ENCODE measurements around the gene MCRS1. TPM values are rescaled to one million over a fixed set of nuclear protein-coding genes. Genes with fewer than 3 reads are reported as not detected.

MCRS1 gene
- total RNA-seq, 1 experiment from 2014 or later: 86.8 TPM

- ATAC-seq (no peak), DNase-seq (no peak)
- CTCF ChIA-PET: no interaction called here
- no peak overlapping the region for H3K4me2 ChIP-seq (ENCODE audit: low read length)
- no peaks in the 10 kb centered on the region for H3K36me3 ChIP-seq (ENCODE audit: low read depth, low read length)
- H3K27ac ChIP-seq (ENCODE audit: low read length): no peak overlapping the region
- H3F3A ChIP-seq (ENCODE audit: low read length, unreplicated experiment): no peaks in the 10 kb centered on the region
- no TSS peak for BruUV-seq (replicated peaks)
- H3K27me3 ChIP-seq (ENCODE audit: low read length): no peaks in the 10 kb centered on the region
- no peaks in the 10 kb centered on the region for H3K9me2 ChIP-seq (replicated peaks; ENCODE audit: low read length)
- no peaks in the 10 kb centered on the region for H3K9me3 ChIP-seq (ENCODE audit: low read length)
- H3K4me3 ChIP-seq (ENCODE audit: low read length): no peak overlapping the region
- no peaks in the 10 kb centered on the region for H4K20me1 ChIP-seq (ENCODE audit: low read length)
- H3K4me1 ChIP-seq (ENCODE audit: insufficient read depth, low read length): peaks cover 2% of the 10 kb centered on the region
- no peak overlapping the region for H3K9ac ChIP-seq (ENCODE audit: low read length)
- POLR2A ChIA-PET (ENCODE audit: unreplicated experiment): no interaction called here
- no peaks in the 10 kb centered on the region for H3K79me2 ChIP-seq (ENCODE audit: low read length)
- intact Hi-C loops (cut with micrococcal nuclease): no loop called here
- TF ChIP-seq EZH2 (IDR thresholded peaks at IDR 0.05; ENCODE audit: low read length, unreplicated experiment): no peak
- H2AFZ ChIP-seq (ENCODE audit: low read length): no peak overlapping the region
Observed at GRCh38 chr12:49545815-49546214, 22.1 kb downstream of the MCRS1 start.

GRCh38 chr12:49543914-49544815 lies 23.8 kb downstream of the MCRS1 start:
- Histone ChIP-seq H3K4me3 (ENCODE audit: low read length) (no peak overlapping the region), H3K9me2 (replicated peaks; ENCODE audit: low read length) (no peaks in the 10 kb centered on the region), H3K36me3 (ENCODE audit: low read depth, low read length) (no peaks in the 10 kb centered on the region), H2AFZ (ENCODE audit: low read length) (no peak overlapping the region), H3F3A (ENCODE audit: low read length, unreplicated experiment) (no peaks in the 10 kb centered on the region), H4K20me1 (ENCODE audit: low read length) (no peaks in the 10 kb centered on the region), H3K27me3 (ENCODE audit: low read length) (no peaks in the 10 kb centered on the region), H3K79me2 (ENCODE audit: low read length) (no peaks in the 10 kb centered on the region), H3K4me1 (ENCODE audit: insufficient read depth, low read length) (peaks cover 12% of the 10 kb centered on the region), H3K4me2 (ENCODE audit: low read length) (no peak overlapping the region), H3K27ac (ENCODE audit: low read length) (no peak overlapping the region), H3K9me3 (ENCODE audit: low read length) (no peaks in the 10 kb centered on the region), H3K9ac (ENCODE audit: low read length) (no peak overlapping the region)
- CTCF ChIA-PET: interaction anchor here (0.7 kb wide), 1 partner anchor 36 kb away, joined by 3 read pairs; no protein-coding TSS in a partner anchor
- no peak for TF ChIP-seq EZH2 (IDR thresholded peaks at IDR 0.05; ENCODE audit: low read length, unreplicated experiment)
- TF ChIP-seq EZH2phosphoT487 (IDR thresholded peaks at IDR 0.05; ENCODE audit: borderline replicate concordance, low read length): no peak
- TF ChIP-seq CTCF (conservative IDR thresholded peaks at IDR 0.05; ENCODE audit: low read depth, low read length): no peak
- BruUV-seq (replicated peaks): no TSS peak
- intact Hi-C loops (cut with micrococcal nuclease): no loop called here
- no peak for DNase-seq
- POLR2A ChIA-PET (ENCODE audit: unreplicated experiment): no interaction called here
- ATAC-seq: no peak

GRCh38 chr12:49543221-49543913 lies 24.6 kb downstream of the MCRS1 start:
- Histone ChIP-seq H3K9ac (ENCODE audit: low read length) (no peak overlapping the region), H3K9me3 (ENCODE audit: low read length) (no peaks in the 10 kb centered on the region), H3K4me1 (ENCODE audit: insufficient read depth, low read length) (peaks cover 12% of the 10 kb centered on the region), H3K4me2 (ENCODE audit: low read length) (no peak overlapping the region), H3F3A (ENCODE audit: low read length, unreplicated experiment) (no peaks in the 10 kb centered on the region), H2AFZ (ENCODE audit: low read length) (no peak overlapping the region), H3K27ac (ENCODE audit: low read length) (no peak overlapping the region), H3K79me2 (ENCODE audit: low read length) (no peaks in the 10 kb centered on the region), H4K20me1 (ENCODE audit: low read length) (no peaks in the 10 kb centered on the region), H3K36me3 (ENCODE audit: low read depth, low read length) (no peaks in the 10 kb centered on the region), H3K27me3 (ENCODE audit: low read length) (0 out of 2 replicates have a peak, but pooled peaks cover 3% of the 10 kb centered on the region), H3K4me3 (ENCODE audit: low read length) (no peak overlapping the region), H3K9me2 (replicated peaks; ENCODE audit: low read length) (no peaks in the 10 kb centered on the region)
- ATAC-seq (no peak), DNase-seq (no peak)
- no peak for TF ChIP-seq CTCF (conservative IDR thresholded peaks at IDR 0.05; ENCODE audit: low read depth, low read length)
- no peak for TF ChIP-seq EZH2 (IDR thresholded peaks at IDR 0.05; ENCODE audit: low read length, unreplicated experiment)
- TF ChIP-seq EZH2phosphoT487 (IDR thresholded peaks at IDR 0.05; ENCODE audit: borderline replicate concordance, low read length): no peak
- BruUV-seq (replicated peaks): no TSS peak
- POLR2A ChIA-PET (ENCODE audit: unreplicated experiment): no interaction called here
- CTCF ChIA-PET: no interaction called here
- intact Hi-C loops (cut with micrococcal nuclease): no loop called here

Data from PC-3 (cell line).